HCT116 (cell line): ENCODE measurements around the gene ATP6V1G3. TPM values are rescaled to one million over a fixed set of nuclear protein-coding genes. Genes with fewer than 3 reads are reported as not detected.

ENCODE experiments used
- ATAC-seq: fragments of 200-7000 bp; cut with Tn5 transposase; 2 replicates; pipeline ENCODE4 v1.9.1; 2020; ENCODE audit warnings: mild to moderate bottlenecking, moderate library complexity
- BruUV-seq: library from RNA; stranded (reverse); fragments of 400-500 nt; replicated peaks from 2 replicates; lab custom pipeline; 2021; lab: Mats Ljungman, UMichigan
- CTCF ChIA-PET: fragments of 300-600 bp; sonication (Branson Sonifier 250); formaldehyde crosslinking; loops from one replicate; lab custom pipeline; 2021; ENCODE audit warnings: antibody characterized with exemption; lab: Charles Lee
- POLR2A ChIA-PET: fragments of 300-600, 350-600 bp; sonication (Branson Sonifier 250); formaldehyde crosslinking; loops from one replicate; lab custom pipeline; 2021; ENCODE audit warnings: antibody characterized with exemption; lab: Charles Lee
- RAD21 ChIA-PET, 2 experiments: fragments of 300-600 bp; sonication (Branson Sonifier 250); formaldehyde crosslinking; loops; one replicate each; lab custom pipeline; 2023; ENCODE audit warnings: low total read pairs in 2 of 2; ENCODE audit not compliant: uncharacterized antibody in 2 of 2, unreplicated experiment in 2 of 2, low non-redundant PET in 1 of 2; lab: Charles Lee
- DNase-seq: peaks from one replicate; pipeline ENCODE4 v3.0.0-alpha.2; 2010; ENCODE audit warnings: low read depth, low spot score
- H2AFZ ChIP-seq: fragments of 200-600 bp; shearing (Covaris generic), sonication (generic); 2 replicates; pipeline ENCODE4 v1.6.1; 2017; ENCODE audit warnings: low read depth, mixed run types, mixed read lengths, antibody characterized with exemption, low read length; ENCODE audit not compliant: poor library complexity, severe bottlenecking
- H3K27ac ChIP-seq: 2 replicates; pipeline ENCODE4 v1.5.1; 2012; ENCODE audit warnings: low read depth, low read length
- H3K27me3 ChIP-seq: fragments of 200-600 bp; sonication (generic); 2 replicates; pipeline ENCODE4 v1.6.1; 2016; ENCODE audit warnings: mixed run types, low read length, mixed read lengths; ENCODE audit not compliant: insufficient read depth
- H3K36me3 ChIP-seq, 2 experiments: fragments of 200-500 bp in 1 of 2; fragments of 200-600 bp in 1 of 2; sonication (Bioruptor generic) in 1 of 2; sonication (generic) in 1 of 2; 2 replicates each; pipeline versions ENCODE4 v1.5.1 to v1.6.1; 2014 to 2016; ENCODE audit warnings: low read length in 2 of 2, inconsistent platforms in 1 of 2, mixed read lengths in 1 of 2, mixed run types in 1 of 2; ENCODE audit not compliant: insufficient read depth in 2 of 2, control insufficient read depth in 1 of 2
- H3K4me1 ChIP-seq, 2 experiments: fragments of 200-600 bp in 1 of 2; sonication (generic) in 1 of 2; 2 replicates each; pipeline versions ENCODE4 v1.5.1 to v1.6.1; 2012 to 2017; ENCODE audit warnings: low read length in 2 of 2, inconsistent platforms in 1 of 2, mild to moderate bottlenecking in 1 of 2, mixed read lengths in 1 of 2, mixed run types in 1 of 2, moderate library complexity in 1 of 2; ENCODE audit not compliant: insufficient read depth in 2 of 2, control insufficient read depth in 1 of 2
- H3K4me2 ChIP-seq: fragments of 200-600 bp; sonication (generic); 2 replicates; pipeline ENCODE4 v1.6.1; 2017; ENCODE audit warnings: mixed run types, low read length, mixed read lengths
- H3K4me3 ChIP-seq, 2 experiments: fragments of 200-600 bp in 1 of 2; sonication (generic) in 1 of 2; replicated peaks in 1 of 2; 2 replicates each; pipeline ENCODE4 v1.5.1; 2011 to 2016; ENCODE audit warnings: low read length in 2 of 2, control low read depth in 1 of 2, low read depth in 1 of 2, mild to moderate bottlenecking in 1 of 2, mixed read lengths in 1 of 2, mixed run types in 1 of 2
- H3K79me2 ChIP-seq: fragments of 200-600 bp; sonication (generic); 2 replicates; pipeline ENCODE4 v1.6.1; 2017; ENCODE audit warnings: mild to moderate bottlenecking, mixed run types, low read length, moderate library complexity, mixed read lengths; ENCODE audit not compliant: insufficient read depth
- H3K9ac ChIP-seq: fragments of 200-600 bp; sonication (generic); 2 replicates; pipeline ENCODE4 v1.6.1; 2016; ENCODE audit warnings: low read length, mixed read lengths
- H3K9me2 ChIP-seq: fragments of 200-600 bp; sonication (generic), shearing (Covaris generic); 2 replicates; pipeline ENCODE4 v1.6.1; 2017; ENCODE audit warnings: mixed run types, mild to moderate bottlenecking, moderate library complexity; ENCODE audit not compliant: insufficient read depth
- H3K9me3 ChIP-seq, 2 experiments: fragments of 200-500 bp in 1 of 2; fragments of 200-600 bp in 1 of 2; sonication (Bioruptor generic) in 1 of 2; sonication (generic) in 1 of 2; 2 replicates each; pipeline ENCODE4 v1.6.1; 2014 to 2017; ENCODE audit warnings: low read length in 2 of 2, mixed read lengths in 2 of 2, inconsistent platforms in 1 of 2, low read depth in 1 of 2, mild to moderate bottlenecking in 1 of 2, mixed run types in 1 of 2, moderate library complexity in 1 of 2; ENCODE audit not compliant: control insufficient read depth in 1 of 2, insufficient read depth in 1 of 2
- H4K20me1 ChIP-seq: fragments of 200-600 bp; sonication (generic), shearing (Covaris generic); 2 replicates; pipeline ENCODE4 v1.6.1; 2017; ENCODE audit warnings: mixed run types, mild to moderate bottlenecking, moderate library complexity; ENCODE audit not compliant: insufficient read depth
- ATF3 ChIP-seq: IDR thresholded peaks from 2 replicates; pipeline ENCODE4 v1.6.1; 2012
- CEBPB ChIP-seq: IDR thresholded peaks from 2 replicates; pipeline ENCODE4 v1.6.1; 2012; ENCODE audit warnings: low read depth
- EGR1 ChIP-seq: IDR thresholded peaks from 2 replicates; pipeline ENCODE4 v1.6.1; 2012; ENCODE audit warnings: low read depth
- EZH2phosphoT487 ChIP-seq: fragments of 200-600 bp; IDR thresholded peaks from 2 replicates; pipeline ENCODE4 v1.6.1; 2018; ENCODE audit warnings: antibody characterized with exemption, borderline replicate concordance
- FOSL1 ChIP-seq: IDR thresholded peaks from 2 replicates; pipeline ENCODE4 v1.6.1; 2012; ENCODE audit warnings: low read depth
- JUND ChIP-seq: IDR thresholded peaks from 2 replicates; pipeline ENCODE4 v1.6.1; 2012
- RAD21 ChIP-seq: IDR thresholded peaks from 2 replicates; pipeline ENCODE4 v1.6.1; 2012; ENCODE audit warnings: low read depth, mild to moderate bottlenecking
- SIN3A ChIP-seq: IDR thresholded peaks from 2 replicates; pipeline ENCODE4 v1.6.1; 2012; ENCODE audit warnings: low read depth
- YY1 ChIP-seq: IDR thresholded peaks from 2 replicates; pipeline ENCODE4 v1.6.1; 2011; ENCODE audit warnings: low read length, low read depth, moderate library complexity, mild to moderate bottlenecking; ENCODE audit not compliant: insufficient replicate concordance; ENCODE audit errors: extremely low read depth
- ZNF274 ChIP-seq: fragments of 200-500 bp; sonication (Bioruptor generic); IDR thresholded peaks from 2 replicates; pipeline ENCODE4 v1.6.1; 2014; ENCODE audit warnings: mild to moderate bottlenecking, low read depth, low read length, inconsistent platforms
- intact Hi-C: fragments of 100-400 bp; cut with micrococcal nuclease; formaldehyde crosslinking; loops from 2 replicates; pipeline ENCODE4 v1.10.0; 2022
- total RNA-seq: library from RNA; stranded (reverse); gene quantifications from one replicate; pipeline ENCODE4 v1.2.1, GENCODE V29; 2021; ENCODE audit not compliant: unreplicated experiment

Gene ATP6V1G3
- total RNA-seq, 1 experiment from 2014 or later, result not detected

- BruUV-seq, result no TSS peak
- intact Hi-C loops, result no loop called here
- POLR2A ChIA-PET, result no interaction called here
Measured at GRCh38 chr1:198490224-198490623, 50.3 kb downstream of the ATP6V1G3 start.

GRCh38 chr1:198486903-198487302 is 53.6 kb downstream of the ATP6V1G3 start:
- BruUV-seq, result no TSS peak
- TF ChIP-seq JUND (no peak), ZNF274 (no peak), EZH2phosphoT487 (no peak), RAD21 (no peak), SIN3A (no peak), FOSL1 (no peak), EGR1 (no peak)
- Histone ChIP-seq H2AFZ (no peak overlapping the region), H3K9ac (no peak overlapping the region), H3K27ac (no peak overlapping the region), H3K79me2 (no peaks in the 10 kb centered on the region), H3K4me1 (no peaks in the 10 kb centered on the region), H3K27me3 (no peaks in the 10 kb centered on the region), H3K4me2 (no peak overlapping the region), H4K20me1 (no peaks in the 10 kb centered on the region), H3K9me3 (no peaks in the 10 kb centered on the region), H3K9me2 (no peaks in the 10 kb centered on the region), H3K36me3 (no peaks in the 10 kb centered on the region), H3K4me3 (no peak overlapping the region)
- DNase-seq (no peak), ATAC-seq (no peak)
- ChIA-PET RAD21 (no interaction called here), POLR2A (no interaction called here), CTCF (no interaction called here)
- intact Hi-C loops, result no loop called here

More at GRCh38 chr1:198490224-198490623, 50.3 kb downstream of the ATP6V1G3 start:
- no peak for ATAC-seq
- no peak overlapping the region for H3K9ac ChIP-seq
- H3K27me3 ChIP-seq, result no peaks in the 10 kb centered on the region
- no peaks in the 10 kb centered on the region for H4K20me1 ChIP-seq
- TF ChIP-seq ATF3, result no peak
- no peak for TF ChIP-seq YY1
- TF ChIP-seq CEBPB, result no peak
- RAD21 ChIA-PET, result no interaction called here
- H3K36me3 ChIP-seq, result no peaks in the 10 kb centered on the region
- H3K79me2 ChIP-seq, result no peaks in the 10 kb centered on the region
- no peaks in the 10 kb centered on the region for H3K4me1 ChIP-seq
- H3K9me2 ChIP-seq, result no peaks in the 10 kb centered on the region
- no peak overlapping the region for H3K27ac ChIP-seq
- CTCF ChIA-PET, result no interaction called here
- no peak overlapping the region for H2AFZ ChIP-seq
- no peak for DNase-seq
- no peaks in the 10 kb centered on the region for H3K9me3 ChIP-seq
- H3K4me2 ChIP-seq, result no peak overlapping the region
- H3K4me3 ChIP-seq, result no peak overlapping the region
